ENCODE data around the gene CELSR1.

The CELSR1 gene

GRCh38 chr22:46551996-46552395, 14.6 kb upstream of the CELSR1 start:
- no peak for DNase-seq

GRCh38 chr22:46551321-46551720, 13.9 kb upstream of the CELSR1 start:
- DNase-seq: no peak

- no peak for DNase-seq
These were observed 12.7 kb upstream of the CELSR1 start for GRCh38 chr22:46549971-46550641.

GRCh38 chr22:46549563-46549840, 12.1 kb upstream of the CELSR1 start:
- DNase-seq: no peak

- DNase-seq: no peak
These were observed 10.4 kb upstream of the CELSR1 start for GRCh38 chr22:46547883-46548244.

GRCh38 chr22:46547179-46547882, 9.9 kb upstream of the CELSR1 start:
- DNase-seq: no peak

GRCh38 chr22:46546466-46547178, 9.2 kb upstream of the CELSR1 start:
- no peak for DNase-seq

GRCh38 chr22:46545086-46545792, 7.8 kb upstream of the CELSR1 start:
- DNase-seq: no peak

GRCh38 chr22:46542011-46542985, 4.9 kb upstream of the CELSR1 start:
- DNase-seq: peak; percentile 67

GRCh38 chr22:46541536-46541935, 4.1 kb upstream of the CELSR1 start:
- no peak for DNase-seq

GRCh38 chr22:46540874-46541273, 3.5 kb upstream of the CELSR1 start:
- no peak for DNase-seq

GRCh38 chr22:46539169-46539568, 1.7 kb upstream of the CELSR1 start:
- no peak for DNase-seq

- no peak for DNase-seq
These were observed 1.4 kb upstream of the CELSR1 start for GRCh38 chr22:46538814-46539160.

GRCh38 chr22:46537946-46538813, 760 bp upstream of the CELSR1 start:
- no peak for DNase-seq

- DNase-seq: no peak
These were observed 739 bp downstream of the CELSR1 start for GRCh38 chr22:46536537-46537224.

GRCh38 chr22:46535876-46536536, 1.4 kb downstream of the CELSR1 start:
- DNase-seq: no peak

- no peak for DNase-seq
These were observed 2.4 kb downstream of the CELSR1 start for GRCh38 chr22:46534901-46535630.

- no peak for DNase-seq
These were observed 3.1 kb downstream of the CELSR1 start for GRCh38 chr22:46534177-46534776.
